Right lobe of liver (tissue), 6 donors: ENCODE results near the gene SDC4. TPM values are rescaled to one million over a fixed set of nuclear protein-coding genes. Genes with fewer than 3 reads are reported as not detected.
A peak's percentile ranks its signal among the peaks of the same experiment; 100 is the strongest.

Experiments used
- ATAC-seq, 4 donors: fragments of 200-7000 bp; cut with Tn5 transposase; one replicate each; pipeline ENCODE4 v1.9.1; 2020; ENCODE audit warnings: mild to moderate bottlenecking in 4 of 4, moderate library complexity in 4 of 4
- DNase-seq, 3 donors: peaks; one replicate each; pipeline ENCODE4 v3.0.0-alpha.2; 2020
- H3K27ac ChIP-seq, 3 donors: fragments of 200-600 bp; one replicate each; pipeline ENCODE4 v1.8.0; 2022
- H3K27me3 ChIP-seq, 2 donors: fragments of 200-600 bp; one replicate each; pipeline ENCODE4 v1.8.0; 2022
- H3K36me3 ChIP-seq, 4 donors: fragments of 200-600 bp; sonication (generic) in 1 of 4; one replicate each; pipeline versions ENCODE4 v1.5.1 to v1.8.0; 2017 to 2022; ENCODE audit warnings: control low read depth in 1 of 4
- H3K4me1 ChIP-seq, 4 donors: fragments of 200-600 bp; sonication (generic) in 1 of 4; one replicate each; pipeline versions ENCODE4 v1.5.1 to v1.8.0; 2017 to 2022; ENCODE audit warnings: control low read depth in 1 of 4
- H3K4me3 ChIP-seq, 3 donors: fragments of 200-600 bp; one replicate each; pipeline ENCODE4 v1.8.0; 2022
- H3K9me3 ChIP-seq, 4 donors: fragments of 200-600 bp; sonication (generic) in 1 of 4; one replicate each; pipeline versions ENCODE4 v1.5.1 to v1.8.0; 2017 to 2022; ENCODE audit warnings: control low read depth in 1 of 4
- CTCF ChIP-seq, 4 donors: fragments of 200-600 bp in 3 of 4; fragments of 450-650 bp in 1 of 4; IDR thresholded peaks; one replicate each; pipeline versions ENCODE4 v1.5.1 to v1.8.0; 2016 to 2022; ENCODE audit warnings: antibody characterized with exemption in 4 of 4, mild to moderate bottlenecking in 2 of 4
- POLR2A ChIP-seq: fragments of 450-650 bp; IDR thresholded peaks from one replicate; pipeline ENCODE4 v1.6.1; 2017; ENCODE audit warnings: antibody characterized with exemption, mild to moderate bottlenecking
- WGBS: methylation state at CpG from one replicate; pipeline ENCODE4 v1.1.6; 2018; ENCODE audit warnings: low coverage, low lambda C conversion rate; ENCODE audit not compliant: insufficient coverage; ENCODE audit errors: missing lambda C conversion rate; 5-methylcytosine and 5-hydroxymethylcytosine counted together
- intact Hi-C, 2 donors: fragments of 100-400 bp; cut with DNase I; formaldehyde crosslinking; loops; one replicate each; pipeline versions ENCODE4 v1.11.2 to v1.14.1; 2022
- total RNA-seq, 6 experiments: library from RNA; depleted of rRNA in 2 of 6; stranded (reverse); fragments of >200 nt in 2 of 6; fragmentation: NEBNext Ultra II Directional in 3 of 6; extraction: Animal tissue kit (Norgen Biotek cat#: 25700) in 3 of 6; gene quantifications; one replicate each; pipeline versions ENCODE4 v1.1.0 to v1.2.4, GENCODE V29; 2016 to 2023
- donor health status: DM: no; HTN: yes; CAD: no.
- donor health status: DM: no; HTN: no; CAD: no.
- donor health status: DM: no; HTN: no; CAD: no.
- donor health status: DM: no; HTN: yes; CAD: no.
- donor health status: DM: no; HTN: yes; CAD: no.

Gene SDC4
- total RNA-seq, 6 experiments from 2014 or later, result 84.3 to 373 (median 116) TPM

- no peak overlapping the region for H3K27ac ChIP-seq
- 71% methylated on average over 1 of the region's 1 CpG for WGBS
Measured at GRCh38 chr20:45279992-45280391, 68.2 kb downstream of the SDC4 start.

GRCh38 chr20:45275338-45275737, 72.9 kb downstream of the SDC4 start:
- peaks cover 0 to 12% (median under 1%) of the 10 kb centered on the region in 4 donors for H3K4me1 ChIP-seq
- WGBS, result 17% methylated on average over 3 of the region's 3 CpGs
- H3K36me3 ChIP-seq, result no peaks in the 10 kb centered on the region
- TF ChIP-seq CTCF (IDR thresholded peaks at IDR 0.05) (no peak), POLR2A (no peak)
- no peaks in the 10 kb centered on the region for H3K9me3 ChIP-seq
- H3K27me3 ChIP-seq, result no peaks in the 10 kb centered on the region
- no peak overlapping the region for H3K27ac ChIP-seq
- intact Hi-C loops, result no loop called here
- ATAC-seq (peak; percentile 65 to 88 (median 77)), DNase-seq (peak in 1 of 3 donors; percentile 72)
- no peak overlapping the region for H3K4me3 ChIP-seq

More at GRCh38 chr20:45279992-45280391, 68.2 kb downstream of the SDC4 start:
- DNase-seq, result no peak
- H3K27me3 ChIP-seq, result no peaks in the 10 kb centered on the region
- no peaks in the 10 kb centered on the region for H3K9me3 ChIP-seq
- ATAC-seq, result no peak
- intact Hi-C loops, result no loop called here
- no peak overlapping the region for H3K4me3 ChIP-seq
- TF ChIP-seq CTCF (IDR thresholded peaks at IDR 0.05) (no peak), POLR2A (no peak)
- no peaks in the 10 kb centered on the region for H3K36me3 ChIP-seq
- peaks cover 0 to 11% (median under 1%) of the 10 kb centered on the region in 4 donors for H3K4me1 ChIP-seq

Other genes starting within 250 kb of the SDC4 start
- under 1 TPM in 1 of 6 experiments, not detected in 5; 0.12 TPM for gene KCNS1, start 247.3 kb downstream of the SDC4 start, total RNA-seq
- not detected for gene WFDC5, start 233.2 kb downstream of the SDC4 start, total RNA-seq
- not detected for gene WFDC12, start 224.0 kb downstream of the SDC4 start, total RNA-seq
- not detected for gene PI3, start 173.5 kb downstream of the SDC4 start, total RNA-seq
- not detected for gene SEMG1, start 141.4 kb downstream of the SDC4 start, total RNA-seq
- not detected for gene SEMG2, start 127.1 kb downstream of the SDC4 start, total RNA-seq
- gene SLPI, start 93.9 kb downstream of the SDC4 start, total RNA-seq, result 100 to 1,000 TPM in 5 of 6 experiments, 10 to 100 TPM in 1; 51.9 to 197 (median 169) TPM
- gene RBPJL, start 41.6 kb downstream of the SDC4 start, total RNA-seq, result not detected
- gene MATN4, start 40.1 kb downstream of the SDC4 start, total RNA-seq, result not detected
- 10 to 100 TPM; 16.6 to 26.2 (median 20.8) TPM for gene SYS1, start 14.7 kb upstream of the SDC4 start, total RNA-seq
- gene TP53TG5, start 29.9 kb upstream of the SDC4 start, total RNA-seq, result not detected
- gene DBNDD2, start 59.9 kb upstream of the SDC4 start, total RNA-seq, result 1 to 10 TPM; 2.3 to 5.3 (median 3.3) TPM
- 10 to 100 TPM; 35.7 to 58.4 (median 40.5) TPM for gene PIGT, start 67.7 kb upstream of the SDC4 start, total RNA-seq
- 1 to 10 TPM in 4 of 6 experiments, under 1 TPM in 1, not detected in 1; 0.77 to 2.8 (median 1.8) TPM for gene WFDC2, start 121.3 kb upstream of the SDC4 start, total RNA-seq
- not detected for gene SPINT3, start 167.2 kb upstream of the SDC4 start, total RNA-seq
- gene WFDC6, start 191.1 kb upstream of the SDC4 start, total RNA-seq, result not detected
- gene EPPIN, start 199.0 kb upstream of the SDC4 start, total RNA-seq, result not detected
- gene WFDC8, start 230.9 kb upstream of the SDC4 start, total RNA-seq, result not detected